Body of pancreas (tissue), 4 donors: ENCODE results near the gene PLCB2.

Experiments
- CTCF ChIP-seq, 7 experiments: fragments of 450-650 bp in 4 of 7; fragments of 200-600 bp in 3 of 7; sonication (generic) in 3 of 7; IDR thresholded peaks; one replicate each; pipeline ENCODE4 v1.5.1; 2016 to 2019; ENCODE audit warnings: antibody characterized with exemption in 7 of 7
- POLR2A ChIP-seq, 3 donors: fragments of 450-650 bp; IDR thresholded peaks; one replicate each; pipeline ENCODE4 v1.6.1; 2016; ENCODE audit warnings: antibody characterized with exemption in 3 of 3, mild to moderate bottlenecking in 2 of 3

- TF ChIP-seq CTCF (IDR thresholded peaks at IDR 0.05) (no peak), POLR2A (IDR thresholded peaks at IDR 0.05) (no peak)
Observed at GRCh38 chr15:40287505-40287904, 20.2 kb downstream of the PLCB2 start.
